Testis (tissue), 2 donors: ENCODE measurements around the gene EXOG.

Source experiments
- POLR2A ChIP-seq: fragments of 450-650 bp; IDR thresholded peaks from one replicate; pipeline ENCODE4 v1.6.1; 2017; ENCODE audit warnings: antibody characterized with exemption, mild to moderate bottlenecking, moderate library complexity
- TF ChIP-seq, protein P1 (sequence below), 3 experiments: fragments of 450-650 bp in 2 of 3; fragments of 200-600 bp in 1 of 3; sonication (generic) in 1 of 3; IDR thresholded peaks; one replicate each; pipeline ENCODE4 v1.5.1; 2016 to 2019; ENCODE audit warnings: antibody characterized with exemption in 3 of 3, mild to moderate bottlenecking in 2 of 3, moderate library complexity in 1 of 3

DNA sequence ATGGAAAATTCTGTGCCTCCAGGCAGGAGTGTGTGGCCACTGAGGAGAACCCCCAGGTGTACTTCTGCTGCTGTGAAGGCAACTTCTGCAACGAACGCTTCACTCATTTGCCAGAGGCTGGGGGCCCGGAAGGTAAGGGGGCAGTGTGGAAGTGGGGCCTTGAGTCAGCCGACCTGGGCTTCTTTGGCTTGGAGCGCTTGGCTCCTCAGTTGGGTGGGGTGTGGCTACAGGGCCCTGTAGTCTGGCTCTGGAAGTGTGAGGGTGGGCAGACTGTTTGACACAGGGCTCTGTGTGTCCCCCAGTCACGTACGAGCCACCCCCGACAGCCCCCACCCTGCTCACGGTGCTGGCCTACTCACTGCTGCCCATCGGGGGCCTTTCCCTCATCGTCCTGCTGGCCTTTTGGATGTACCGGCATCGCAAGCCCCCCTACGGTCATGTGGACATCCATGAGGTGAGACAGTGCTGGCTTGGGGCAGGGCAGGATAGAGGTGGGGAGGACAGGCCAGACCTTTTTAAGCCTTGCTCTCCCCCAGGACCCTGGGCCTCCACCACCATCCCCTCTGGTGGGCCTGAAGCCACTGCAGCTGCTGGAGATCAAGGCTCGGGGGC, 18.2 kb upstream of the EXOG start:
- TF ChIP-seq, protein P1, sequence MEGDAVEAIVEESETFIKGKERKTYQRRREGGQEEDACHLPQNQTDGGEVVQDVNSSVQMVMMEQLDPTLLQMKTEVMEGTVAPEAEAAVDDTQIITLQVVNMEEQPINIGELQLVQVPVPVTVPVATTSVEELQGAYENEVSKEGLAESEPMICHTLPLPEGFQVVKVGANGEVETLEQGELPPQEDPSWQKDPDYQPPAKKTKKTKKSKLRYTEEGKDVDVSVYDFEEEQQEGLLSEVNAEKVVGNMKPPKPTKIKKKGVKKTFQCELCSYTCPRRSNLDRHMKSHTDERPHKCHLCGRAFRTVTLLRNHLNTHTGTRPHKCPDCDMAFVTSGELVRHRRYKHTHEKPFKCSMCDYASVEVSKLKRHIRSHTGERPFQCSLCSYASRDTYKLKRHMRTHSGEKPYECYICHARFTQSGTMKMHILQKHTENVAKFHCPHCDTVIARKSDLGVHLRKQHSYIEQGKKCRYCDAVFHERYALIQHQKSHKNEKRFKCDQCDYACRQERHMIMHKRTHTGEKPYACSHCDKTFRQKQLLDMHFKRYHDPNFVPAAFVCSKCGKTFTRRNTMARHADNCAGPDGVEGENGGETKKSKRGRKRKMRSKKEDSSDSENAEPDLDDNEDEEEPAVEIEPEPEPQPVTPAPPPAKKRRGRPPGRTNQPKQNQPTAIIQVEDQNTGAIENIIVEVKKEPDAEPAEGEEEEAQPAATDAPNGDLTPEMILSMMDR (IDR thresholded peaks at IDR 0.05) = no peak
- TF ChIP-seq POLR2A = no peak
